ENCODE results near the gene DOLPP1. TPM values are rescaled to one million over a fixed set of nuclear protein-coding genes. Genes with fewer than 3 reads are reported as not detected.

The DOLPP1 gene
- total and polyA plus RNA-seq, 12 donors = 3.1 to 8.1 (median 5.0) TPM

GRCh38 chr9:129074106-129074505 lies 6.8 kb upstream of the DOLPP1 start:
- H3K27ac ChIP-seq = no peak overlapping the region
- DNase-seq = no peak
- no peak overlapping the region for H3K4me3 ChIP-seq
- no peaks in the 10 kb centered on the region for H3K9me3 ChIP-seq
- peaks cover 0 to 13% (median 9%) of the 10 kb centered on the region in 9 donors for H3K4me1 ChIP-seq
- peaks cover 0 to 23% (median 0%) of the 10 kb centered on the region in 9 donors for H3K36me3 ChIP-seq
- intact Hi-C loops (cut with DNase I) = no loop called here
- no peaks in the 10 kb centered on the region for H3K27me3 ChIP-seq
- TF ChIP-seq CTCF (IDR thresholded peaks at IDR 0.05) = no peak
- 84 to 88% methylated on average over 3 of the region's 3 CpGs for WGBS, 2 donors
- ATAC-seq = no peak

DNA sequence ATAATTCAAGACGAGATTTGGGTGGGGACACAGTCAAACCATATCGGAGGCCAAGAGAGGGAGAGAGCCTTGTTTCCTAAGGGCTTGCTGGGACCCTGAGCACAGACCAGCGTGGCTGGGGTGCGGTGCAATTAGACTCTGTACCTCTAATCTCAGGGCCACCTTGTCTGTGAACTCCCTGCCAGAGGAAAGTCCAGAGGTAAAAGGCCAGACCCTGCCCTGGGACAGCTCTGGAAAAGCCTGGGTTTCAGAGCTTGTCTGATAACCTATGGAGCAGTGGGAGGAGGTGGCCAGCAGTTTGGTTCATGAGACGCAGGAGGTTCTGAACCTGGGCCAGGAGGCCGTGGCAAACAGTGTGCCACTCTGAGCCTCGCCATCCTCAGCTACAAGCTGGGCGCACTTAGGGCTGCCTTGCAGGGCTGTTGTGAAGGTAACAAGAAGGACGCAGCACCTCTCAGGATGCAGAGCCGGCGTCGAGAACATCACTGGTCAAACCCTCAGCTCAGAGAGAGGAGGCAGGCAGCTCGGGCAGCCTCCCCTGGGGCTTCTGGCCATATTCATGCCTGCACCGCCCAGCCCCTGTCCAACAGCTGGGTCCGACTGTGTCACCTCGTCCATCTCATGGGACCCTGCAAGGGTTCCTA lies 4.8 kb upstream of the DOLPP1 start:
- H3K27me3 ChIP-seq = no peaks in the 10 kb centered on the region
- H3K36me3 ChIP-seq = peaks cover 0 to 8% (median 0%) of the 10 kb centered on the region in 9 donors
- WGBS, 2 donors = 84 to 86% methylated on average over 16 of the region's 16 CpGs
- H3K4me3 ChIP-seq = no peak overlapping the region
- no peak for TF ChIP-seq CTCF (IDR thresholded peaks at IDR 0.05)
- ATAC-seq (no peak), DNase-seq (no peak)
- no peaks in the 10 kb centered on the region for H3K9me3 ChIP-seq
- no peak overlapping the region for H3K27ac ChIP-seq
- intact Hi-C loops (cut with DNase I) = no loop called here
- peaks cover 0 to 9% (median 6%) of the 10 kb centered on the region in 9 donors for H3K4me1 ChIP-seq

GRCh38 chr9:129076640-129077037 lies 4.3 kb upstream of the DOLPP1 start:
- WGBS, 2 donors = 92 to 93% methylated on average over 11 of the region's 11 CpGs
- no peak for DNase-seq

GRCh38 chr9:129077236-129077635 lies 3.7 kb upstream of the DOLPP1 start:
- TF ChIP-seq CTCF (IDR thresholded peaks at IDR 0.05) = no peak
- 89 to 94% methylated on average over 10 of the region's 10 CpGs for WGBS, 2 donors
- Histone ChIP-seq H3K27ac (no peak overlapping the region), H3K4me1 (peaks cover 9 to 19% (median 14%) of the 10 kb centered on the region in 9 donors), H3K36me3 (no peaks in the 10 kb centered on the region), H3K27me3 (no peaks in the 10 kb centered on the region), H3K4me3 (no peak overlapping the region), H3K9me3 (no peaks in the 10 kb centered on the region)
- intact Hi-C loops (cut with DNase I) = no loop called here
- ATAC-seq (no peak), DNase-seq (no peak)

More at GRCh38 chr9:129076640-129077037, 4.3 kb upstream of the DOLPP1 start:
- no peak overlapping the region for H3K4me3 ChIP-seq
- peaks cover 0 to 3% (median 0%) of the 10 kb centered on the region in 9 donors for H3K36me3 ChIP-seq
- H3K9me3 ChIP-seq = no peaks in the 10 kb centered on the region
- intact Hi-C loops (cut with DNase I) = no loop called here
- H3K27me3 ChIP-seq = no peaks in the 10 kb centered on the region
- no peak overlapping the region for H3K27ac ChIP-seq
- TF ChIP-seq CTCF (IDR thresholded peaks at IDR 0.05) = no peak
- H3K4me1 ChIP-seq = peaks cover 3 to 13% (median 8%) of the 10 kb centered on the region in 9 donors
- ATAC-seq = no peak
